ENCODE results near the gene AGBL1.

AGBL1 gene

DNA sequence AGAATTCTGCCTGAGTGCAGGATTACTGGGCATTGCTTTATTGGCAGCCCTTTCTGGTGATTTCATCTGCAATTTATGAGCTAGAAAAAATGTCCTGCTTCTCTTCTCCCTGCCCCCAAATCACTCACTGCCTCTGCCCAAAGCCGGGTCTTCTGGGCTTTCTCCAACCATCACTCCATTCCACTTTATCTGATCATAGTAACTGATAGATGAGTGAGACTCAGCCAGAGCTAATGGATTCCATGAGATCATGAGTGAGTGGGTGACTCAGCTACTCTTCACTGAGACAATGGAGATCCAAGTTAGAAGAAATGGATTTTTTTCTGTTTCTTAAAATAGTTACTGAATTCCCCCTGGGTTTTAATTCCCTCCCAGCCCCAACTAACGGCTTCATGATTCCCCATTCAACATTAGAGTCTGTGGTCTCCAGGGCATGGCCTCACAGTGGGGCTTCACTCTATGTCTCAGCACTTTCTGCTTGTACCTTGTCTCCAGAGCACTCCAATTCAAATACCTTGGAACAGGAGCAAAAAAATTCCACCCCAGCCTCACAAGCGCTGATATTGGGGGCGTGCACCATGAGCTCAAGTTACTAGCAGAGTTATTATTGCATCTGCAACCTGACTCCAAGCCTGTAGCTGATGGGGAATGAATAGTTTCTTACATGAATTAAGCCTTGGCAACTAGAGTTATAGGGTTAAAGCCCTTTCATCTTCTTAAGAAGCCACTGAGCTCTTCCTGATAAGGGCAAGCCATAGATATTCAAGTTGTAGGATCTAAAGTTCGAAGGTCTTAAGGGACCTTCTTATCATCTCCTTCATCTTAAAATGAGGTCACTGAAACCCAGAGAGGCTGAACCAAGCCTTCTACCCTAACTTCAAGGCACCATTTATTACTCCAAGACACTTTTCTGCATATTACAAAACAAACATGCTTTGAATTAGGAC is 85.9 kb downstream of the AGBL1 start:
- no peak for DNase-seq

DNA sequence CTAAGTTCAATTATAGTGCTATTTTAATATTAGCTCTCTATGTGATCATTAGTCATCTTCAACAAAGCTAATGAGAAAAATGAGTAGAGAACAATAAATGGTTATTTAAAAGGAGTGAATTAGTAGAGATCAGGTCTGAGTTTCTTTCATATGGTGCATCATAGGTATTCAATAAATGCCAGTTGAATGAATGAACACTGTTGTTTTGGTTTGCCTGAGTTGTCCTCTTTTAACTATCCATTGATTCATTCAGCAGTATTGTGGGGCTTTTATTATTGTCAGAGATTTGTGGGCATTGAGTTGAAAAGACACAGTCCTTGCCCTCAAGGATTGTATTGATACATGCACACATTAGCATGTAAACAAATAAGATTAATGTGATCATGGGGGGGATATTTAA is 88.2 kb downstream of the AGBL1 start:
- DNase-seq: no peak

DNA sequence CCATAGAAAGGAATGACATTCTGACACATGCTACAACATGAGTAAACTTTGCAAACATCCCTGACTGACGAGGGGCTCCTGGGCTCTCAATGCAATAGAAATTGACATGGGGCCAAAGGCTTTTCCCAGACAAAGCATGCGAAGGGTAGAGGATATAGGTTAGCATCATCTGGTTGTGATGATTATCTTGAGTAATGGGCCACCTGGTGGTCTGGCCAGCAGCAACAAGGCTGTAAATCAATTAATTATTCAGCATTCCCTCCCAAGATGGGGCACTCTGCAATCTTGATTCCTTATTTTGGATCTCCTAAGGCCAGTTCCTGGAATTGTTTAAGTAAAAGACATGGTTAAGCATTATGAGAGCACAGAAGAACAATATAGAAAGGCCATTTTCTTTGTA is 99.2 kb downstream of the AGBL1 start:
- no peak for DNase-seq

DNA sequence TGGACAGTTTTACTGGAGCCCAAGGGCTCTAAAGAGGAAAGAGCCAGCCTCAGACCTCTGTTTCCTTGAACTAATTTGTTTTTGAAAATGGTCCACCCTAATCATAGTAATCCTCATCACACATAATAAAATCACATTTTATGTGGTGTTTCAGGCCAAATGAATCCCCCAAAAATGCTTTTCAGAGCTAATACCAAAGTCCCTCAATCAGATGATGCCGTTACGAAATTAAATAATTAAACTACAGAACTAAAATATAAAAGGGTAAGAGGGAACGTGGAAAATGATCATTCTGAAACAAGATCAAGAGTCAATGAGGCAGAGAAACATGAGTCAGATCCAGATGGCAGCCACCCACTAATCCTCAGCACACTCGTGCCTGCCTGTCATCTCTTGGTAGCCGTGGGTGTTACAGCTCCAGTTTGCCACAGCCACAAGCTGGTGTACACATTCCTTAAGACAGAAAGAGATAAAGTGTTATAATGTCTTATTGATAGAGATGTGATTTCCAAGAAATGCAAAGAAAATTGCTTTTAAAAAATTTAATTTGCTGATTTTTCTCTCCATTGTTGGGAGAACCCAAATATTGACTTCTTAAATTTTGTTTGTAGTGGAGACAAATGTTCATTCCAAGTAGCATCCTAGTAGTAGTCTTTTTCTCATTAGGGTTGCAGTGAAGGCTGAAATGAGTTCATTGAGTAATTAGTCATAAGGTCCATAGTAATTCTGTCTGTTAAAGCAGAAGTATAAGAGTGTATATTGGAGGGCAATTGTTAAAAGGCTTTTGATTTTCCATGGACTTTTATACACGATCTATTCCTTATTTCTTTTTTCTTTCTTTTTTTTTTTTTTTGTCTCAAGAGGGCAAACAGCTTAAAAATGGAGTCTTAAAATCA is 104.2 kb downstream of the AGBL1 start:
- DNase-seq: no peak

DNA sequence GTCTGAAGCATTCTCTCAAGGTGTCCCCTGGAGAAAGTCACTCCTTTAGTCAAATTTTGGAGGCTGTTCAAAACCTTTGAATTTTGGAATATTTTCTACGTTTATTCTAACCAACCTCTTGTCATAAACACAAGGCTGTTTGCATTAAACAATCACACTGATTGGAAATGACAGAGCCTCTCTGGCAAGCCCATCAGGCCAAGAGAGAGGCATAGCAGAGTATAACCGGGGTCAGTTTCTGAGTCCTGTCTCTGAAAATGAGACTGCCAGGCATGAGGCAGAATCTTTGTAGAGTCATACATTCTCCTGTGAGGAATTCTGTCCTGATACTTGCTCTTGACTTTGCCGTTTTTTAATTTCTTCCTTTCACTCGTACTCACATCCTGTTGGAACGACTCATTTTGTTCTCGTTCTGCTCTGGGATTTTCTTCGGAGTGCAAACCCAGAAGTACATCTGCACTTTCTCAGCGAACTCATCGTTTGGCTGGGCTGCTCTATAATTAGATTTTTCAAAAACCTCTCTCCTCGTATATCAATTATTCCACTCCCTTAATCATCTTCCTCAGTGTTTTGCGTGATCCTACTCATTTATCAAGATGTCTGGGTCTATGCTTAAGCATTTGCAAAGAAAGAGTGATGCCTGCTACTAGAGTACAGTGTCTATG is 114.2 kb downstream of the AGBL1 start:
- DNase-seq: no peak

DNA sequence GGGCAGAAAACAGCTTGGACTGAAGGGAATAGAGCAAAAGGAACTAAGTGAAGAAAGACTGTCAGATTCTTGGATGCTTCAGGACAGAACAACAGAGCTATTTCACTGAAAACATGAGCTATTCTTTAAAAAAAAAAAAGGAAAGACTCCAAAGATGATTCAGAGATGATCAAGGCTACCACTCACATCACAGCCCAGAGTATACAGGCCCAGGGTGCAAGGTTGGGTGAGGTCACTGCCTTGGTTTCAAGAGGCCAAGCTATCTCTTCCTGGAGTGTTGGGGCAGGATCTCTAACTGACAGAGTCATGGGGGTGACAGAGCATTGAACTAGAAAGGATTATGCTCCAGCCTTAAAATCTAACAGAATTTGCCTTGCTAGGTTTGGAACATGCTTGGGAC is 118.1 kb downstream of the AGBL1 start:
- no peak for DNase-seq

DNA sequence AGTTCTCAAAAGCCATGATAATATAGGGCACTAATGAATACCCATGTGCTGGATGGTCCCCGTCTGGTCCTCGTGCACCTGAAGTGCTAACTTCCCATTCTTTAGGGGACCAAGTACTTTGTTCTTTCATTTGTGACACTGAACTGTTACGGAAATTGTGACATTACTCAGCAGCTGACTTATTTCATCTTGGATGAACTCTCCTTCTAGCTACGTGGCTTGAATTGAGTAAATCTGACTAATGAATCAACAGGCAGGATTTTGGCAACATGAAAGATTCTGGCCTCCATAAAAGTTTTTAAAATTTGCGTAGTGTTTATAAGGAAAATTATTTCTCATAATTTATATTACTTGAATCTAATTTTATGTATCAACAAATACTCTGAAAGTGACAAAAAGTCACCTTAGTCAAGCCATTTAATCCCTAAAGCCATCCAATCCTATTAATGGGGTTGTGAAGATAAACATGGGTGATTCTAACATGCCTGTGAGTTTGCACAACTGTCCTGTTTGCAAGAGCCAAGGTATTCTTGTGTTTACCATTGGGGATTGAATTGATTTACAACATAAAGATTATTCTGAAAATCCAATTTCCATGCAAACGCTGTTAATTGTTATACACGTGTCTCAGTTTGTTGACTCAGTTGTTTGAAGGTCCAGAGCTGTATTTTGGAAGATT is 119.9 kb downstream of the AGBL1 start:
- no peak for DNase-seq

DNA sequence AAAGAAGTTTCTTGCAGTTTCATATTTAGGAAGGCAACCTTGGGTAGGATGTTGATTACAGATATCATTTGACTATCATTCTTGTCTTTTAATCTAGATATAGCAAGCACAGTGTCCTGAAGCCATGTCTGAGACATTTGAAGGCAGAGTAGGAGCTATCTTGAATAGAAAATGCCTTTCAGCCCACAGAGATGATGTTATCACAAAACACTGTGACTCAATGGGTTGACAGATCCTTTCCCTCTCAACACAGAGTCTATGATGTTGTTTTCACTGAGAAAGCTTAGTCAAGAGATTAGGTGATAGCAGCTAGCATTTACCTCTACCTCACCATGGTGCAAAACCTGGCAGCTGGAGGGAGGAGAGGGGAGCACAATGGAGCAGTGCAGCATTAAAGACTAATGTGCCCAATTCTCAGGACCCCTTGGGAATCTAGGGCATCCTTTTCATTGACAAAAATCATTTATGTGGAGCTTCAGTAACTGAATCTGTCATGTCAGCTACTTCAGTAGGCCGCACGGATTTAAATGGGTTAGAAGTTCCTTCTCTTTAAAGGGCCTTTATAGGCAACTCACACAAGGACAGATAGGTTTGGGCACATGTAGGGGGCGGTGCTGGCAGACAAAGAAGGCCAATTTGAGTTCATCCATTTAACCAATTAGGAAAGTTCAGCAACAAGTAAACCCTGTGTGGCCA is 121.8 kb downstream of the AGBL1 start:
- DNase-seq: no peak

DNA sequence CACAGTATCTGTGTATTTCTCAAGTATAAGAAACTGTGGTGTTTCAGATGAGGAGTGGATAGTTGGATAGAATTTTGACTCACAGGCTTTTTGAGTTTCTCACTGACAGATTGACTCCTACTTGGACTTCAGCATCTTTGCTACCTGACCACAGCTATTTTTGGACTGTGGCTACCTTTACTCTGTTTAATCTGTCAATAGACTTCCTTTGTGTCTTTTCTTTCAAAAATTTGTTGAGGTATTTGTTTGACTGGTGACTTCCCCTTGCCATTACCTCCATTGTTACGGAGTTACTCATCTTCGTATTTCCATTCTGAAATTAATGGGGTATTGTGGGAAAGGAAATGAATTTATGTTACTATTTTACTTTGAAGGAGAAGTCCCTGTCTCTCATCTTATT is 123.8 kb downstream of the AGBL1 start:
- DNase-seq: no peak

DNA sequence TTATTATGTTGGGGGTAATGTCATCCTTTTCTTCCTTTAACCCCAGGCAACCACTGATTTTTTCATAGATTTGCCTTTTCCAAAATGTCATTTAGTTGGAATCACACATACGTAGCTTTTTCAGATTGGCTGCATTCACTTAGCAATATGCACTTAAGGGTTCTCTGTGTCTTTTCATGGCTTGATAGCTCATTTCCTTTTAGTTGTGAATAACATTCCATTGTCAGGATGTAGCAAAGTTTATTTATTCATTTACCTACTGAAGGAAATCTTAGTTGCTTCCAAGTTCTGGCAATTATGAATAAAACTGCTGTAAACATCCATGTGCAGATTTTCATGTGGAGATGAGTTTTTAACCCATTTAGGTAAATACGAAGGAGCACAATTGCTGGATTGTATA is 125.4 kb downstream of the AGBL1 start:
- no peak for DNase-seq

DNA sequence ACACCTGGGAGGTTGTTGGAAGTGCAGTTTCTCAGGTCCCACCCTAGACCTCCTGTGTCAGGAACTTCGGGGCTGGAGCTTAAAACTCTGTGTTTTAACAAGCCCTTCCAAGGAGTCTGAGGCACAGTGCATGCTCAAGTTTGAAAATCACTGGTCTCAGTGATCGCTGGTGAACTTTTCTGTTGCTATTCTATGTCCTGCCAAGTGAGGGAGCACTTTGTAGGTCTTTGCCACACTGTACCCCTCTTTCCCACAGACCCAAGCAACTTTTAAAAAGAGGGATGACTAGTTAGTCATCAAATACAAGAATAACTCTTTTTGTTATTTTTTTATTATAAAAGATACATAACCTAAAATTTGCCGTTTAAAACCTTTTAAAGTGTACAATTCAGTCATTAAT is 133.7 kb downstream of the AGBL1 start:
- DNase-seq: no peak

DNA sequence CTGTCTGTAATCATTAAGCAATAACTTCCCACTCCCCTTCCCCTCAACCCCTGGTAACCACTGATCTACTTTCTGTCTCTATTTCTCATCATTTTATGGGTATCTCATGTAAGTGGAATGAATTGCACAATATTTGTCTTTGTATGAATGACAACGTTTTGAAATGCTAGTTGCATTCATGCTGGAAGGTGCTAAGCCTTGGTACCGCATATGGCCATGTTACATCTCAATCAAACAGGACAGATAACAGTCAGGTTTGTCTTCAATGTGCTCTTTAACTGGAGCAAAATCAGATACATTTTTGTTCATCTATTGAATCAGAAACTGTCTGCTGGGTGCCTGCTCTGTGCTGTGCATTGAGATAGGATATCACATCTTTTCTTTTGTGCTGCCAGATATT is 134.2 kb downstream of the AGBL1 start:
- no peak for DNase-seq

DNA sequence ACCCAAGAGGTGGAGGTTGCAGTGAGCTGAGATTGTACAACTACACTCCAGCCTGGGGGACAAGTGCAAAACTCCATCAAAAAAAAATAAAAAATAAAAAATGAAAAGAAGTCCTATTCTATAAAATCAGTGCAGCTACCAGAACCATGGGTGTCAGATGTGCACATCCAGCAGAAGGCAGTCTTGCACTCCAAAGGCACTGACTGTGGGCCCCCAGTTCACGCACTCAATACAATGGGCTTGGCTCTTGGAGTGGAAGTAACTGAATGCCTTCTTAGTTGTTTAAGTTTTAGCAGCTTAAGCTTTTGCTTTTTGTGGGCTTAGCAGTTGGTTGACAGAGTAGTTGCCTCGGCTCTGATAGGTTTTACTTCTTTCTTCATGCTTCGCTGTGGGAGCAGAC is 141.4 kb downstream of the AGBL1 start:
- DNase-seq: no peak

DNA sequence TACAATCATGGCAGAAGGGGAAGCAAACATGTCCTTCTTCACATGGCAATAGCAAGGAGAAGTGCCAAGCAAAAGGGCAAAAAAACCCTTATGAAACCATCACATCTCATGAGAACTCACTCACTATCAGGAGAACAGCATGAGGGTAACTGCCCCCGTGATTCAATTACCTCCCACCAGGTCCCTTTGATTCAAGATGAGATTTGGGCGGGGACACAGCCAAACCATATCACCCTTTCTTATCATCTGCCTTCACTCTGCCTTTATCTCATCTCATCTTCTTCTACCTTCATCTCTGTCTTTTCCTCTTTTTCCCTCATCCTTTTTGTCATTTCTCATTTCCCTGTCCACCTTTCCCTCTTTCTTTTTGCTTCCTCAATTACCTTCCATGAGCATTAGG is 149.6 kb downstream of the AGBL1 start:
- DNase-seq: no peak

DNA sequence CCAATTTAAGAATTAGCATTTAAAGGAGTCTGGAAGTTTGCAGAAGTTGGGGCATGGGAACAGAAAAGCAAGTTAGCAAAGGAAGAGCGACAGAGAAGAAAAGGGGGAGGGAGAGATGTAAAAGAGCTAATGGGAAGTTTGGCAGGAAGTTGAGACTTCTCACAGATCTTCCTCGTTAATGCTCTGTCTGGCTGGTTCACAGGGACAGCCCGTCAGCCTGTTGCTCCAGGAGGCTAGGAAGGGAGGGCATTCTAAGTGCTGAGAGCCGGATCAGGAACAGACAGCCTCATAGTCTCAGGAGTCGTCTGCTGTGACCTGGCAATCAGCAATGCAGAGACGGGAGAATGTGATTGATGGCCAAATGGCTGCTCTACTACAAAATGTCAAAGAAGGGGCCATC is 150.3 kb downstream of the AGBL1 start:
- DNase-seq: no peak

DNA sequence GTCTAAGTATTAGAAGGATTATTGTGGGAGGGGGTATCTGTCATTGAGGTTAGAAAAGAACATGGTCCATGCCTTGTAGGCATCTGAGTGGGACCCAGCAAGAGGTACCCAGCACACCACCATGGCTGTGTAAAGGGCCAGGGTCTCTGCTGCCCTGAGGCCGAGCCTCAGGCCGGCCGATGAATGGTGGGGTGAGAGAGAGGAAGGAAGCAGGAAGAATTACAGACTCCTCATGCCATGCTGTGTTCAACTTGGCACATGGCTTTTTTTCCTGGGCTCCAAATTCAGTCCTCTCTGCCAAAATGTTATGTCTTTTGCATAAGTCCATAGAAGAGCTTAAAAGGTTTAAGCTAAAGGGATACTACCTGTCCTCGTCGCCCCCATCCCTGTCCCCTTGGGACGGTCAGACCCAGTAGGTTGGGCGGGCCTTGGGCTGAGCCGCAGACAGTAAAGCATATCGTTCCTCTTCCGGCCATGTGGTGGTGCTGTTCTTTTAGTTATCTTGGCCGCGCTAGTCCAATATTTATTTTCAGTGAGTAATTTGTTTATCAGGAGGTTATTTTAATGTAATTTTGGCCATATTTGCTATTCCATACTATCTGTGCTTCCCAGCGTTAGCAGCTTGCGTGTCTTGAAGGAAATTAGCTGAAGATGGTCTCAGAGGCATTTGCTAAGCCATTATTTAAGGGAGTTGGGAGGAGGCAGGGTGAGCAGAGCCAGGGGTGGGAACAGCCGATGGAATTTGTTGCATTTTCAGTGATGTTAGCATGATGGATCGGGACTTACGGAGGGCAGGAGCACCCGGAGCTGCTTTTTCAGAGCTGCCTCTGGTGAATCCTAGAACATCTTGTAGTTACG is 152.4 kb downstream of the AGBL1 start:
- no peak for DNase-seq

DNA sequence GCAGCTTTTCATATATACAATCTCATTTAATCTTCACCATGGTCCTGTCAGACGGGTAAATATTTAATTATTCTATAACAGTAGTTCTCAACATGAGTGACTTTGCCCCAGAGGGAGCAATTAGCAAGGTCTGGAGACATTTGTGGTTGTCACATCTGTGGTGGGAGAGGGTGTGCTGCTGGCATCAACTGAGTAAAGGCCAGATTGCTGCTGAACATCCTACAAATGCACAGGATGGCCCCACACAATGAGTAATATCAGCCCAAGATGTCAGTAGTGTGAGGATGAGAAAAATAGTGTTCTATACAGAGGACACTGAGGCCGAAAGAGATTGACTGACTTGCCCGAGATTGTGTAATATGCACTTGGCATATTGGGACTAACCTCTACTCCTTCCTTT is 156.0 kb downstream of the AGBL1 start:
- no peak for DNase-seq

DNA sequence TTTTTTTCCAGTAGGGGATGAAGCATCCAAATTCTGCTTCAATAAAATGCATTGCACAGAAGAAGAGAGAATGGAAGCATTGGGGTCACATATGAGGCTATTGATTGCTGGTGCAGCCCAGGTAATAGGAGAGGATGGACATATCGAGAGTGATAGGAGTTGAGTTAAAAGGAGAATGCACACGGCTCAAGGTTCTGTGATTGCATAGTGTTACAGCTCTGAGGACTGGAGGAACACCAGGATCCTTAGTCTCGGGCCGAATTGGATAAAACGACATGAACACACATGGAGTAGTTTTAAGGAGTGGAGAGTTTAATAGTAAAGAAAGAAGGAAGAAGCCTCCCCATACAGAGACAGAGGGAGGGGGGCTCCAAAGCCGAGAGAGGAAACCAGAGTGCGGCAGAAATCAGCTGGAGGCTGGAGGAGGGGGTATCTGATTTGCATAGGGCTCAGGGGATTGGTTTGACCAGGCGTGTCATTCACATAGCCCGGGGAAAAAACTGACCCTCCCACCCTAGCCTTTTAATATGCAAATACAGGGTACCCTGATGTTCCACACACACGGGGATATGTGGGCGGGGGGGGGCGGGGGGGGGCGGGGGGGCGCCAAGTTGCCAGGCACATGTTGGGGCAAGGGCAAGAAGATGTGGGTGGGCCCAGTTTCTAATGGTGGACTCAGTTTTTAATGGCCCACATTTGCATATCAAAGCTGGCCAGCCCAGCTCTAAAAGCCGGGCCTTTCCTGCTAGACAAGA is 156.9 kb downstream of the AGBL1 start:
- DNase-seq: no peak

DNA sequence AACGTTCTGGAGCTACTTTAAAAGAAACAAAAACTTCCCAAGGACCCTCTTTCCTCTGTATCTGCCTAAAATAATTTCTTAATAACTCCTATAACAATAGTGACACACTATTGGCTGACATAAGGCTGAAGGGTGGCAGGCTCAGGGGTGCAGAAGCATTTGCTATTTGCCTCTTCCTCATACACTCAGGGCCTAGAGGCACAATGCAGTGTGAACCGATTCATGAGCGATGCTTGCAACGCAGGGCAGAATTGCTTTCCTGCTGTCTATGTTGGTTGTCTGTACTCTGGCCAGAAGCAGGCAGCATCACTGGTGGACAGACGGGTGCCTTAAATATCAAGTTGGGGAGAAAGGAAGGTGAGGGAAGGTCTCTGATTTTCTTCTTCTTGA is 157.4 kb downstream of the AGBL1 start:
- DNase-seq: no peak

DNA sequence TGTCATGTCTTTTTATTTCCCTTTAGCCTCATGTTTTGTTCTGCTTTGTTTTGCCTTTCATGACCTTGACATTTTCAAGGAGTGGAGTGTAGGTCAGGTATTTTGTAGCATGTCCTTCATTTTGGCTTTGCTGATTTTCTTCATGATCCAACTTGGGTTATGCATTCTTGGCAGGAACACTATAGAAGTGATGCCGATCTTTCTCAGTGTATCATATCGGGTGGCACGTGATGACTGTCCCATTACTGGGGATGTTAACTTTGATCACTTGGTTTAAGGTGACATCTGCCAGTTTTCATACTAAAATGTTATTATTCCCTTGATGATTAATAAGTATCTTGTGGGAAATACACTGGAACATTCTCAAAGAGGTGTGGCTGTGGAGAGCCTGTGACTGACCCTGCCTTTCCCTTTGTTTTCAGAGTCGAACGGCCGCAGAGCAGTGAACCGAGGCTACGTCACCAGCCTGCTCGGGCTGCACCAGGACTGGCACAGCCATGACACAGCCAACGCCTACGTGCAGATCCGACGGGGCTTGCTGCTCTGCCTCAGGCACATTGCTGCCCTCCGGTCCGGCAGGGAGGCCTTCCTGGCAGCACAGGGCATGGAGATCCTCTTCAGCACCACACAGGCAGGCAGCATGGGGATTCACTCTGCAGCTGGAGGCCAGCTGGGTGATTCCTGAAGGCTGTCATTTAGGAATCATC is 167.7 kb downstream of the AGBL1 start:
- no peak for DNase-seq
